Heart left ventricle (tissue), 13 donors: Measurements from ENCODE around the gene BCAR1.

Experiments
- POLR2A ChIP-seq, 2 donors: fragments of 450-650 bp; IDR thresholded peaks; one replicate each; pipeline ENCODE4 v1.6.1; 2017; ENCODE audit warnings: antibody characterized with exemption in 2 of 2, mild to moderate bottlenecking in 2 of 2, moderate library complexity in 2 of 2
- TF ChIP-seq, protein P1 (sequence below), 12 donors: fragments of 200-600 bp; sonication (generic) in 4 of 12; IDR thresholded peaks; one replicate each; pipeline versions ENCODE4 v1.5.0 to v1.8.0; 2018 to 2022; ENCODE audit warnings: antibody characterized with exemption in 12 of 12, mild to moderate bottlenecking in 5 of 12
- donor health status: ischemic (EF 13 %, LVEDD 7.1; RV severe dilation, severe dysfunction).
- donor health status: DM: no; HTN: yes; CAD: no.
- donor health status: DM: no; HTN: no; CAD: no.
- donor health status: ischemic (EF 25% LVEDD 6.9; RV normal size, moderate dysfunction).
- donor health status: ischemic (EF 25% LVEDD 5.7; RV mildly dilated, moderate dysfunction).
- donor health status: ischemic (EF 35%, LVEDD 5.7; RV mildly dilated, moderate dysfunction).
- donor health status: nonischemic (EF 11% LVEDD 7.7; RV severe dilation, severe dysfunction).
- donor health status: DM: yes; HTN: yes; CAD: no.
- donor health status: PGD.
- donor health status: ischemic (EF 29% LVEDD 5.4; RV normal size, mild dysfunction).
- donor health status: nonischemic (EF 23%, LVEDD 6.1; RV moderate dilation, normal function).

DNA sequence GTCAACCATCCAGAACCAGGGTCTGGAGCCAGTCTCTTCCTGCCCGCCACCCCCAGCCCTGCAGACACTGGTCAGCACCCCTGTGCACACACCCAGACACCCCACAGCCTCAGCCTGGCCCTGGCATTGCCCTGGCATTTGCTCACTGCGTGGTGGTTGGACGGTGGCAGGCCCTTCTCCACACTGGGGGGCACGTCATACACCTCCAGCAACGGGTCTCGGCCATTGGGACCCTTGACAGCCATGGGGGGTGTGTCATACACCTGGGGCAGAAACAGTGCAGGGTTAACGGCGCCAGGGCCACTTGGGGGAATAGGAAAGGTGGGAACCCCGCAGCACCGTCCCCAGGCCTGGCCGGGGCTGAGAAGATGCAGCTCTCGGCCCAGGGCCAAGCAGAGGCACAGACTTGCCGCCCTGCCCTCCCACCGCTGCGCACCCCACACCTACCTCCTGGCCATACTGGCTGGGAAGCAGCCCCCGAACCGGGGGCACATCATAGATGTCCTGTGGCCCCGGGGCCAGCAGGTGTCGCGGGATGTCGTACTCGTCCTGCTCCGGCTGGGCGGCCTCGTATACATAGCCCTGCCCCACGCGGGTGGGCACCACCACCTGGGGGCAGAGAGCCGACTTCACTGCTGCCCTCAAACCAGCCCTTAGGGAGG is 14.6 kb downstream of the BCAR1 start:
- TF ChIP-seq, protein P1, sequence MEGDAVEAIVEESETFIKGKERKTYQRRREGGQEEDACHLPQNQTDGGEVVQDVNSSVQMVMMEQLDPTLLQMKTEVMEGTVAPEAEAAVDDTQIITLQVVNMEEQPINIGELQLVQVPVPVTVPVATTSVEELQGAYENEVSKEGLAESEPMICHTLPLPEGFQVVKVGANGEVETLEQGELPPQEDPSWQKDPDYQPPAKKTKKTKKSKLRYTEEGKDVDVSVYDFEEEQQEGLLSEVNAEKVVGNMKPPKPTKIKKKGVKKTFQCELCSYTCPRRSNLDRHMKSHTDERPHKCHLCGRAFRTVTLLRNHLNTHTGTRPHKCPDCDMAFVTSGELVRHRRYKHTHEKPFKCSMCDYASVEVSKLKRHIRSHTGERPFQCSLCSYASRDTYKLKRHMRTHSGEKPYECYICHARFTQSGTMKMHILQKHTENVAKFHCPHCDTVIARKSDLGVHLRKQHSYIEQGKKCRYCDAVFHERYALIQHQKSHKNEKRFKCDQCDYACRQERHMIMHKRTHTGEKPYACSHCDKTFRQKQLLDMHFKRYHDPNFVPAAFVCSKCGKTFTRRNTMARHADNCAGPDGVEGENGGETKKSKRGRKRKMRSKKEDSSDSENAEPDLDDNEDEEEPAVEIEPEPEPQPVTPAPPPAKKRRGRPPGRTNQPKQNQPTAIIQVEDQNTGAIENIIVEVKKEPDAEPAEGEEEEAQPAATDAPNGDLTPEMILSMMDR (IDR thresholded peaks at IDR 0.05) = no peak
- TF ChIP-seq POLR2A (IDR thresholded peaks at IDR 0.05) = no peak
